Measurements from ENCODE around the gene ZSCAN10. TPM values are rescaled to one million over a fixed set of nuclear protein-coding genes. Genes with fewer than 3 reads are reported as not detected.

The ZSCAN10 gene
- polyA plus RNA-seq, 2 donors: not detected

GRCh38 chr16:3051494-3051893 lies 47.6 kb downstream of the ZSCAN10 start:
- Histone ChIP-seq H3K27me3 (ENCODE audit: control insufficient read depth in 1 of 2, insufficient read depth in 2 of 2, low read length in 2 of 2) (peaks cover 0 to 9% of the 10 kb centered on the region in 2 donors), H3K4me1 (ENCODE audit: control insufficient read depth in 2 of 2, insufficient read depth in 2 of 2, low read length in 1 of 2) (peaks cover 2 to 4% of the 10 kb centered on the region in 2 donors), H3K4me3 (ENCODE audit: low read depth in 1 of 2, low read length in 2 of 2) (no peak overlapping the region), H3K36me3 (ENCODE audit: control insufficient read depth in 2 of 2, insufficient read depth in 2 of 2, low read length in 1 of 2) (peaks cover 0 to 5% of the 10 kb centered on the region in 2 donors), H3K9me3 (ENCODE audit: control insufficient read depth in 2 of 2, insufficient read depth in 1 of 2, low read depth in 1 of 2, low read length in 1 of 2) (no peaks in the 10 kb centered on the region), H3K27ac (ENCODE audit: low read depth in 2 of 2, low read length in 1 of 2) (no peak overlapping the region)
- WGBS, 2 donors: 57 to 73% methylated on average over 9 of the region's 9 CpGs

GRCh38 chr16:3051009-3051408 lies 48.1 kb downstream of the ZSCAN10 start:
- Histone ChIP-seq H3K27ac (ENCODE audit: low read depth in 2 of 2, low read length in 1 of 2) (no peak overlapping the region), H3K27me3 (ENCODE audit: control insufficient read depth in 1 of 2, insufficient read depth in 2 of 2, low read length in 2 of 2) (peaks cover 0 to 9% of the 10 kb centered on the region in 2 donors), H3K4me1 (ENCODE audit: control insufficient read depth in 2 of 2, insufficient read depth in 2 of 2, low read length in 1 of 2) (peaks cover 2 to 4% of the 10 kb centered on the region in 2 donors), H3K4me3 (ENCODE audit: low read depth in 1 of 2, low read length in 2 of 2) (no peak overlapping the region), H3K36me3 (ENCODE audit: control insufficient read depth in 2 of 2, insufficient read depth in 2 of 2, low read length in 1 of 2) (peaks cover 0 to 5% of the 10 kb centered on the region in 2 donors), H3K9me3 (ENCODE audit: control insufficient read depth in 2 of 2, insufficient read depth in 1 of 2, low read depth in 1 of 2, low read length in 1 of 2) (no peaks in the 10 kb centered on the region)
- 37 to 42% methylated on average over 4 of the region's 4 CpGs for WGBS, 2 donors

DNA sequence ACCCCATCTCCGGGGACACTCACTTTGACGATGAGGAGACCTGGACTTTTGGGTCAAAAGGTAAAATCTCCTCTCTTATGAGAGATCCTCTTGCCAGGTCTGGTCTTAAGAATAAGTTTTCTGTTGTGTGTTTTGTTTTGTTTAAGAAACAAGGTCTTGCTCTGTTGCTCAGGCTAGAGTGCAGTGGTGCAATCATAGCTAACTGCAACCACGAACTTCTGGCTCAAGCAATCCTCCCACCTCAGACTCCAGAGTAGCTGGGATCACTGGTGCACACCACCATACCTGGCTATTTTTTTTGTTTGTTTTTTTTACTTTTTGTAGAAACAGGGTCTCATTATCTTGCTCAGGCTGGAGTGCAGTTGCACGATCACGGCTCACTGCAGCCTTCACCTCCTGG lies 48.6 kb downstream of the ZSCAN10 start:
- peaks cover 0 to 5% of the 10 kb centered on the region in 2 donors for H3K36me3 ChIP-seq (ENCODE audit: control insufficient read depth in 2 of 2, insufficient read depth in 2 of 2, low read length in 1 of 2)
- peaks cover 4 to 7% of the 10 kb centered on the region in 2 donors for H3K4me1 ChIP-seq (ENCODE audit: control insufficient read depth in 2 of 2, insufficient read depth in 2 of 2, low read length in 1 of 2)
- H3K27ac ChIP-seq (ENCODE audit: low read depth in 2 of 2, low read length in 1 of 2): no peak overlapping the region
- no peaks in the 10 kb centered on the region for H3K9me3 ChIP-seq (ENCODE audit: control insufficient read depth in 2 of 2, insufficient read depth in 1 of 2, low read depth in 1 of 2, low read length in 1 of 2)
- WGBS, 2 donors: 74 to 86% methylated on average over 5 of the region's 5 CpGs
- peaks cover 0 to 13% of the 10 kb centered on the region in 2 donors for H3K27me3 ChIP-seq (ENCODE audit: control insufficient read depth in 1 of 2, insufficient read depth in 2 of 2, low read length in 2 of 2)
- no peak overlapping the region for H3K4me3 ChIP-seq (ENCODE audit: low read depth in 1 of 2, low read length in 2 of 2)

- H3K4me3 ChIP-seq (ENCODE audit: low read depth in 1 of 2, low read length in 2 of 2): no peak overlapping the region
- no peaks in the 10 kb centered on the region for H3K9me3 ChIP-seq (ENCODE audit: control insufficient read depth in 2 of 2, insufficient read depth in 1 of 2, low read depth in 1 of 2, low read length in 1 of 2)
- 79 to 86% methylated on average over 26 of the region's 26 CpGs for WGBS, 2 donors
- peaks cover 0 to 14% of the 10 kb centered on the region in 2 donors for H3K27me3 ChIP-seq (ENCODE audit: control insufficient read depth in 1 of 2, insufficient read depth in 2 of 2, low read length in 2 of 2)
- H3K36me3 ChIP-seq (ENCODE audit: control insufficient read depth in 2 of 2, insufficient read depth in 2 of 2, low read length in 1 of 2): peaks cover 0 to 5% of the 10 kb centered on the region in 2 donors
- peaks cover 6 to 7% of the 10 kb centered on the region in 2 donors for H3K4me1 ChIP-seq (ENCODE audit: control insufficient read depth in 2 of 2, insufficient read depth in 2 of 2, low read length in 1 of 2)
- no peak overlapping the region for H3K27ac ChIP-seq (ENCODE audit: low read depth in 2 of 2, low read length in 1 of 2)
These were observed 49.1 kb downstream of the ZSCAN10 start for GRCh38 chr16:3049921-3050481.

DNA sequence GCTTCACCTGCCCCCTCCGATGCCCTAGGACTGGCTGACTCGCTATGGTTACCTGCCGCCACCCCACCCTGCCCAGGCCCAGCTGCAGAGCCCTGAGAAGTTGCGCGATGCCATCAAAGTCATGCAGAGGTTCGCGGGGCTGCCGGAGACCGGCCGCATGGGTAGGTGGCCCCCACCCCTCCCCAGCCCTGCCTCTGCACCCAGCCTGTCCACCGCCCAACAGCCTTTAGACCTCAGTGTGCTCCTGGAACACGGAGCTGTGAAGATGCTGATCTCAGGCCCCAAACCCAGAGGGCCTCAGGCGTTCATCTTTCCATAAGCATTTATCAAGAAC lies 51.7 kb downstream of the ZSCAN10 start:
- Histone ChIP-seq H3K36me3 (ENCODE audit: control insufficient read depth in 2 of 2, insufficient read depth in 2 of 2, low read length in 1 of 2) (no peaks in the 10 kb centered on the region), H3K9me3 (ENCODE audit: control insufficient read depth in 2 of 2, insufficient read depth in 1 of 2, low read depth in 1 of 2, low read length in 1 of 2) (no peaks in the 10 kb centered on the region), H3K27me3 (ENCODE audit: control insufficient read depth in 1 of 2, insufficient read depth in 2 of 2, low read length in 2 of 2) (peaks cover 0 to 20% of the 10 kb centered on the region in 2 donors), H3K4me1 (ENCODE audit: control insufficient read depth in 2 of 2, insufficient read depth in 2 of 2, low read length in 1 of 2) (peaks cover 5 to 6% of the 10 kb centered on the region in 2 donors), H3K4me3 (ENCODE audit: low read depth in 1 of 2, low read length in 2 of 2) (no peak overlapping the region), H3K27ac (ENCODE audit: low read depth in 2 of 2, low read length in 1 of 2) (no peak overlapping the region)
- 15 to 16% methylated on average over 13 of the region's 13 CpGs for WGBS, 2 donors

GRCh38 chr16:3046641-3047386 lies 52.3 kb downstream of the ZSCAN10 start:
- Histone ChIP-seq H3K9me3 (ENCODE audit: control insufficient read depth in 2 of 2, insufficient read depth in 1 of 2, low read depth in 1 of 2, low read length in 1 of 2) (no peaks in the 10 kb centered on the region), H3K27ac (ENCODE audit: low read depth in 2 of 2, low read length in 1 of 2) (no peak overlapping the region), H3K4me3 (ENCODE audit: low read depth in 1 of 2, low read length in 2 of 2) (peak overlapping the region; percentile 30 to 51), H3K27me3 (ENCODE audit: control insufficient read depth in 1 of 2, insufficient read depth in 2 of 2, low read length in 2 of 2) (peaks cover 0 to 20% of the 10 kb centered on the region in 2 donors), H3K36me3 (ENCODE audit: control insufficient read depth in 2 of 2, insufficient read depth in 2 of 2, low read length in 1 of 2) (no peaks in the 10 kb centered on the region), H3K4me1 (ENCODE audit: control insufficient read depth in 2 of 2, insufficient read depth in 2 of 2, low read length in 1 of 2) (peaks cover 5 to 6% of the 10 kb centered on the region in 2 donors)
- WGBS, 2 donors: 1 to 2% methylated on average over 43 to 54 of the region's 54 CpGs

GRCh38 chr16:3045758-3046640 lies 53.1 kb downstream of the ZSCAN10 start, which contains the start of gene MMP25:
Gene MMP25 (plus strand): TSS chr16:3046561. CDS start chr16:3046918, 357 bp downstream.
- Histone ChIP-seq H3K27me3 (ENCODE audit: control insufficient read depth in 1 of 2, insufficient read depth in 2 of 2, low read length in 2 of 2) (peaks cover 0 to 20% of the 10 kb centered on the region in 2 donors), H3K4me1 (ENCODE audit: control insufficient read depth in 2 of 2, insufficient read depth in 2 of 2, low read length in 1 of 2) (peaks cover 5 to 6% of the 10 kb centered on the region in 2 donors), H3K36me3 (ENCODE audit: control insufficient read depth in 2 of 2, insufficient read depth in 2 of 2, low read length in 1 of 2) (no peaks in the 10 kb centered on the region), H3K27ac (ENCODE audit: low read depth in 2 of 2, low read length in 1 of 2) (no peak within 1 kb of the TSS), H3K4me3 (ENCODE audit: low read depth in 1 of 2, low read length in 2 of 2) (peak within 1 kb of the TSS; percentile 30 to 51), H3K9me3 (ENCODE audit: control insufficient read depth in 2 of 2, insufficient read depth in 1 of 2, low read depth in 1 of 2, low read length in 1 of 2) (no peaks in the 10 kb centered on the region)
- WGBS, 2 donors: 1 to 2% methylated on average over 47 to 86 of the region's 86 CpGs

DNA sequence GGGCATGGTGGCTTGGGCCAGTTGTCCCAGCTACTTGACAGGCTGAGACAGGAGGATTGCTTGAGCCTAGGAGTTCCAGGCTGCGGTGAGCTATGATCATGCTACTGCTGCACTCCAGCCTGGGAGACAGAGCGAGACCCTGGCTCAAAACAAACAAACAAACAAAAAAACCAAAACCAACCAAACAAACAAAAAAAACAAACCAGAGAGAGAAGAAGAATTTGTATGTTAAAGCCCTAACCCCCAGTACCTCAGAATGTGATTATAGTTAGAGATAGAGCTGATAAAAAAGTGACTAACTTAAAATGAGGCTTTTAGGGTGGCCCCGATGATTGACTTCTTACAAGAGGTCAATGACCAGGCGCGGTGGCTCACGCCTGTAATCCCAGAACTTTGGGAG lies 54.4 kb downstream of the ZSCAN10 start:
- H3K27me3 ChIP-seq (ENCODE audit: control insufficient read depth in 1 of 2, insufficient read depth in 2 of 2, low read length in 2 of 2): peaks cover 0 to 20% of the 10 kb centered on the region in 2 donors
- H3K4me3 ChIP-seq (ENCODE audit: low read depth in 1 of 2, low read length in 2 of 2): no peak overlapping the region
- no peaks in the 10 kb centered on the region for H3K9me3 ChIP-seq (ENCODE audit: control insufficient read depth in 2 of 2, insufficient read depth in 1 of 2, low read depth in 1 of 2, low read length in 1 of 2)
- no peaks in the 10 kb centered on the region for H3K36me3 ChIP-seq (ENCODE audit: control insufficient read depth in 2 of 2, insufficient read depth in 2 of 2, low read length in 1 of 2)
- WGBS, 2 donors: 90 to 91% methylated on average over 6 of the region's 6 CpGs
- peaks cover 5 to 6% of the 10 kb centered on the region in 2 donors for H3K4me1 ChIP-seq (ENCODE audit: control insufficient read depth in 2 of 2, insufficient read depth in 2 of 2, low read length in 1 of 2)
- no peak overlapping the region for H3K27ac ChIP-seq (ENCODE audit: low read depth in 2 of 2, low read length in 1 of 2)

GRCh38 chr16:3042376-3042775 lies 56.7 kb downstream of the ZSCAN10 start:
- 83 to 84% methylated on average over 3 of the region's 3 CpGs for WGBS, 2 donors
- no peaks in the 10 kb centered on the region for H3K9me3 ChIP-seq (ENCODE audit: control insufficient read depth in 2 of 2, insufficient read depth in 1 of 2, low read depth in 1 of 2, low read length in 1 of 2)
- peaks cover 5 to 6% of the 10 kb centered on the region in 2 donors for H3K4me1 ChIP-seq (ENCODE audit: control insufficient read depth in 2 of 2, insufficient read depth in 2 of 2, low read length in 1 of 2)
- no peaks in the 10 kb centered on the region for H3K36me3 ChIP-seq (ENCODE audit: control insufficient read depth in 2 of 2, insufficient read depth in 2 of 2, low read length in 1 of 2)
- no peak overlapping the region for H3K4me3 ChIP-seq (ENCODE audit: low read depth in 1 of 2, low read length in 2 of 2)
- H3K27me3 ChIP-seq (ENCODE audit: control insufficient read depth in 1 of 2, insufficient read depth in 2 of 2, low read length in 2 of 2): peaks cover 0 to 14% of the 10 kb centered on the region in 2 donors
- H3K27ac ChIP-seq (ENCODE audit: low read depth in 2 of 2, low read length in 1 of 2): no peak overlapping the region
